Neural progenitor cell (in vitro differentiated cells): ENCODE measurements around the gene XG.

ENCODE experiments used
- CTCF ChIP-seq: fragments of 200-600 bp; sonication (generic); IDR thresholded peaks from 2 replicates; pipeline ENCODE4 v1.5.1; 2017; ENCODE audit warnings: antibody characterized with exemption, mild to moderate bottlenecking
- EZH2phosphoT487 ChIP-seq: fragments of 200-600 bp; sonication (generic); IDR thresholded peaks from 2 replicates; pipeline ENCODE4 v1.6.1; 2017; ENCODE audit warnings: antibody characterized with exemption

- TF ChIP-seq CTCF (no peak), EZH2phosphoT487 (no peak)
Observed at GRCh38 chrX:2828344-2828958, 76.6 kb downstream of the XG start, which contains the start of gene GYG2.
